ENCODE results near the gene CETN2. TPM values are rescaled to one million over a fixed set of nuclear protein-coding genes. Genes with fewer than 3 reads are reported as not detected.
"Not testable (repeated sequence)": the region's sequence is repeated elsewhere in the genome, so short reads cannot be mapped to it uniquely, and the experiment has no call there.

The CETN2 gene
- total RNA-seq, 1 donor from 2014 or later: 27.9 TPM

- DNase-seq; intact Hi-C loops (cut with micrococcal nuclease); ATAC-seq: not testable (repeated sequence)
These were observed 4.9 kb upstream of the CETN2 start for GRCh38 chrX:152835470-152835869.

GRCh38 chrX:152833378-152833777 lies 2.8 kb upstream of the CETN2 start:
- ATAC-seq: peak; percentile 4
- no peak for DNase-seq
- intact Hi-C loops (cut with micrococcal nuclease): no loop called here

GRCh38 chrX:152832520-152832919 lies 2.0 kb upstream of the CETN2 start:
- DNase-seq: no peak
- intact Hi-C loops (cut with micrococcal nuclease): no loop called here
- no peak for ATAC-seq

GRCh38 chrX:152831391-152831790 lies 834 bp upstream of the CETN2 start:
- no peak for ATAC-seq
- intact Hi-C loops (cut with micrococcal nuclease): no loop called here

GRCh38 chrX:152824841-152825374 lies 5.6 kb downstream of the CETN2 start:
- intact Hi-C loops (cut with micrococcal nuclease): no loop called here
- DNase-seq (no peak), ATAC-seq (no peak)

More at GRCh38 chrX:152831391-152831790, 834 bp upstream of the CETN2 start:
- no peak for DNase-seq

- DNase-seq: no peak
- no peak for ATAC-seq
- intact Hi-C loops (cut with micrococcal nuclease): no loop called here
These were observed 6.9 kb downstream of the CETN2 start for GRCh38 chrX:152823657-152824056.

- intact Hi-C loops (cut with micrococcal nuclease): no loop called here
- no peak for DNase-seq
- no peak for ATAC-seq
These were observed 8.0 kb downstream of the CETN2 start for GRCh38 chrX:152822383-152823086.

GRCh38 chrX:152821145-152821765 lies 9.3 kb downstream of the CETN2 start:
- intact Hi-C loops (cut with micrococcal nuclease): no loop called here
- no peak for DNase-seq
- ATAC-seq: no peak

- DNase-seq (no peak), ATAC-seq (no peak)
- intact Hi-C loops (cut with micrococcal nuclease): no loop called here
These were observed 10.8 kb downstream of the CETN2 start for GRCh38 chrX:152819732-152820131.

GRCh38 chrX:152819266-152819665 lies 11.3 kb downstream of the CETN2 start:
- DNase-seq: no peak
- no peak for ATAC-seq
- intact Hi-C loops (cut with micrococcal nuclease): no loop called here

- DNase-seq: no peak
- intact Hi-C loops (cut with micrococcal nuclease): no loop called here
- ATAC-seq: no peak
These were observed 12.2 kb downstream of the CETN2 start for GRCh38 chrX:152818356-152818755.

GRCh38 chrX:152817078-152817764 lies 13.3 kb downstream of the CETN2 start:
- intact Hi-C loops (cut with micrococcal nuclease): no loop called here
- no peak for ATAC-seq
- DNase-seq: no peak

GRCh38 chrX:152814048-152814447 lies 16.5 kb downstream of the CETN2 start:
- no peak for ATAC-seq
- intact Hi-C loops (cut with micrococcal nuclease): no loop called here
- no peak for DNase-seq

GRCh38 chrX:152813206-152813605 lies 17.4 kb downstream of the CETN2 start:
- intact Hi-C loops (cut with micrococcal nuclease): no loop called here
- DNase-seq: no peak
- ATAC-seq: no peak

- DNase-seq (no peak), ATAC-seq (no peak)
- intact Hi-C loops (cut with micrococcal nuclease): no loop called here
These were observed 20.2 kb downstream of the CETN2 start for GRCh38 chrX:152810403-152810802.

- intact Hi-C loops (cut with micrococcal nuclease): no loop called here
- DNase-seq: no peak
- no peak for ATAC-seq
These were observed 24.5 kb downstream of the CETN2 start for GRCh38 chrX:152806035-152806434.

- intact Hi-C loops (cut with micrococcal nuclease): no loop called here
- no peak for DNase-seq
- no peak for ATAC-seq
These were observed 31.6 kb downstream of the CETN2 start for GRCh38 chrX:152798945-152799344.

GRCh38 chrX:152787062-152787461 lies 43.5 kb downstream of the CETN2 start:
- ATAC-seq; intact Hi-C loops (cut with micrococcal nuclease); DNase-seq: not testable (repeated sequence)

All from left ventricle myocardium superior (tissue), 1 donor.